Hepatocyte (in vitro differentiated cells): ENCODE measurements around the gene COX4I1. TPM values are rescaled to one million over a fixed set of nuclear protein-coding genes. Genes with fewer than 3 reads are reported as not detected.

ENCODE experiments used
- DNase-seq: peaks from one replicate; pipeline ENCODE4 v3.0.0-alpha.2; 2016; ENCODE audit warnings: low spot score
- H2AFZ ChIP-seq: fragments of 200-600 bp; sonication (generic); 2 replicates; pipeline ENCODE4 v1.6.0; 2016; ENCODE audit warnings: antibody characterized with exemption, mild to moderate bottlenecking
- H3K27ac ChIP-seq: fragments of 200-600 bp; sonication (generic); 2 replicates; pipeline ENCODE4 v1.5.1; 2016; ENCODE audit warnings: mild to moderate bottlenecking
- H3K27me3 ChIP-seq: fragments of 200-600 bp; sonication (generic); 2 replicates; pipeline ENCODE4 v1.6.1; 2016
- H3K36me3 ChIP-seq: fragments of 200-600 bp; sonication (generic); replicated peaks from 2 replicates; pipeline ENCODE4 v1.5.1; 2016; ENCODE audit warnings: low read depth; ENCODE audit not compliant: insufficient read depth
- H3K4me1 ChIP-seq: fragments of 200-600 bp; sonication (generic); 2 replicates; pipeline ENCODE4 v1.5.1; 2016; ENCODE audit warnings: mild to moderate bottlenecking, moderate library complexity; ENCODE audit not compliant: insufficient read depth
- H3K4me2 ChIP-seq: fragments of 200-600 bp; sonication (generic); 2 replicates; pipeline ENCODE4 v1.6.0; 2016
- H3K4me3 ChIP-seq: fragments of 200-600 bp; sonication (generic); 2 replicates; pipeline ENCODE4 v1.5.1; 2016; ENCODE audit warnings: mild to moderate bottlenecking
- H3K79me2 ChIP-seq: fragments of 200-600 bp; sonication (generic); 2 replicates; pipeline ENCODE4 v1.6.0; 2017; ENCODE audit warnings: mild to moderate bottlenecking
- H3K9me2 ChIP-seq: fragments of 200-600 bp; sonication (generic); replicated peaks from 2 replicates; pipeline ENCODE4 v1.6.0; 2017; ENCODE audit warnings: mild to moderate bottlenecking; ENCODE audit not compliant: insufficient read depth
- H3K9me3 ChIP-seq: fragments of 200-600 bp; sonication (generic); 2 replicates; pipeline ENCODE4 v1.5.1; 2016; ENCODE audit warnings: low read depth, mild to moderate bottlenecking
- H4K20me1 ChIP-seq: fragments of 200-600 bp; sonication (generic); 2 replicates; pipeline ENCODE4 v1.6.0; 2016; ENCODE audit warnings: mild to moderate bottlenecking; ENCODE audit not compliant: insufficient read depth, poor library complexity, severe bottlenecking
- CTCF ChIP-seq: fragments of 200-600 bp; sonication (generic); IDR thresholded peaks from 2 replicates; pipeline ENCODE4 v1.5.1; 2016; ENCODE audit warnings: antibody characterized with exemption, mild to moderate bottlenecking; ENCODE audit not compliant: poor library complexity
- EZH2 ChIP-seq: fragments of 200-600 bp; sonication (generic); IDR thresholded peaks from 2 replicates; pipeline ENCODE4 v1.6.1; 2016; ENCODE audit warnings: antibody characterized with exemption, mild to moderate bottlenecking, borderline replicate concordance
- EZH2phosphoT487 ChIP-seq: fragments of 200-600 bp; sonication (generic); IDR thresholded peaks from one replicate; pipeline ENCODE4 v1.6.1; 2018; ENCODE audit warnings: antibody characterized with exemption, mild to moderate bottlenecking, low read depth, moderate library complexity; ENCODE audit not compliant: unreplicated experiment, severe bottlenecking
- WGBS: methylation state at CpG from one replicate; pipeline ENCODE4 v1.1.6; 2016; ENCODE audit warnings: low lambda C conversion rate; ENCODE audit errors: missing lambda C conversion rate; 5-methylcytosine and 5-hydroxymethylcytosine counted together
- polyA plus RNA-seq: library from polyadenylated mRNA; unstranded; fragments of >200 nt; fragmentation: Nextera tagmentation; extraction: Ambion mirVana; gene quantifications from 2 replicates; pipeline ENCODE4 v1.2.1, GENCODE V29; 2016
- total RNA-seq: library from RNA; depleted of rRNA; stranded (reverse); fragments of >200 nt; gene quantifications from 2 replicates; pipeline ENCODE4 v1.2.3, GENCODE V29; 2014

COX4I1 gene
- total and polyA plus RNA-seq, 2 experiments from 2014 or later = 449 to 655 TPM

DNA sequence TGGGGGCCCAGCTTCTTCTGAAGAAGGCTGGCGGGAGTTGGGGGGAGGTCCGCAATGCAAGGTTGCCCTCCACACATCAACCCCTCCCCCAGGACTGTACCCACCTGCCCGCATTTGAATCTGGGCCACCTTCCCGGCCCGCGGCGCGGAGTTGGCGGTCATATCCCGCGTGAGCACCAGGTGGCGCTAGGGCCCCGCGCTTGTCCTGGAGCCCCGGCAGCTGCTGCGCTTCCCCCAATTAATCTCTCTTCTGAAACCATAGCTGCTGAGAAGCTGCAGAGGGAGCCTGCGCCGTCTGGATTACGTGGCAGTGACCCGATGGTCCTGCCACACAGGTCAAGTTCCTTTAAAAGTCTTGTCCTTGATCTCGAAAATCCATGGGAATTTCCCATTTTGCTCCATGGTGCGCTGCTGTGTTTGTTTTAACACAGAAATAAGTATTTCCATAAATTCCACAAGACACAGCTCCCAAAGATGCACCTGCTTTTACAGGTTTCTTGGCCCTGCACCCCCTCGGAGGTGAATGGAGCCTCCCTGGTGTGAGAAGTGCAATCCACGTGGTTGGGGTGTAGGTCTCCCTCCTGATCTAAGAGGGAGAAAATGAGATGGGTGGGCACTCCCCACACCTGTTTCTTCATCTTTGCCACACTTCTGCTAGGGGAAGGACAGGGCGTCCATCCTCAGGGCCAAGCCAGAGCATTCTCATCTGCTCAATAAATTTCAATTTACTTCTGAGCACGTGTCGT is 22.1 kb downstream of the COX4I1 start:
- peak; percentile 91 for DNase-seq
- no peak overlapping the region for H3K4me2 ChIP-seq
- 14% methylated on average over 26 of the region's 27 CpGs for WGBS

GRCh38 chr16:85822145-85822544 is 22.6 kb downstream of the COX4I1 start:
- Histone ChIP-seq H3K36me3 (no peaks in the 10 kb centered on the region), H3K4me3 (no peak overlapping the region), H3K4me1 (peaks cover 7% of the 10 kb centered on the region), H3K4me2 (no peak overlapping the region), H4K20me1 (no peaks in the 10 kb centered on the region), H3K27ac (peak overlapping the region; percentile 65), H3K9me3 (no peaks in the 10 kb centered on the region), H3K79me2 (no peaks in the 10 kb centered on the region), H3K9me2 (no peaks in the 10 kb centered on the region), H2AFZ (no peak overlapping the region), H3K27me3 (no peaks in the 10 kb centered on the region)
- TF ChIP-seq EZH2phosphoT487 (no peak), CTCF (no peak), EZH2 (no peak)
- 92% methylated on average over 12 of the region's 12 CpGs for WGBS
- DNase-seq = no peak

More for the DNA sequence above, 22.1 kb downstream of the COX4I1 start:
- no peaks in the 10 kb centered on the region for H3K9me2 ChIP-seq
- H4K20me1 ChIP-seq = no peaks in the 10 kb centered on the region
- H3K4me1 ChIP-seq = peaks cover 7% of the 10 kb centered on the region
- H3K36me3 ChIP-seq = no peaks in the 10 kb centered on the region
- no peak overlapping the region for H2AFZ ChIP-seq
- TF ChIP-seq EZH2phosphoT487 (no peak), CTCF (peak; percentile 98)
- no peaks in the 10 kb centered on the region for H3K9me3 ChIP-seq
- H3K27ac ChIP-seq = peak overlapping the region; percentile 65
- H3K27me3 ChIP-seq = no peaks in the 10 kb centered on the region
- H3K4me3 ChIP-seq = no peak overlapping the region
- no peaks in the 10 kb centered on the region for H3K79me2 ChIP-seq

- 96% methylated on average over 1 of the region's 1 CpG for WGBS
These were observed 23.9 kb downstream of the COX4I1 start for GRCh38 chr16:85823328-85823920.

More at GRCh38 chr16:85823328-85823920, 23.9 kb downstream of the COX4I1 start:
- Histone ChIP-seq H3K9me3 (no peaks in the 10 kb centered on the region), H2AFZ (no peak overlapping the region), H3K4me3 (no peak overlapping the region), H3K9me2 (no peaks in the 10 kb centered on the region), H3K27me3 (no peaks in the 10 kb centered on the region), H3K79me2 (no peaks in the 10 kb centered on the region), H3K4me1 (peaks cover 7% of the 10 kb centered on the region), H3K4me2 (no peak overlapping the region), H4K20me1 (no peaks in the 10 kb centered on the region), H3K36me3 (no peaks in the 10 kb centered on the region), H3K27ac (no peak overlapping the region)
- TF ChIP-seq EZH2 (no peak), EZH2phosphoT487 (no peak), CTCF (no peak)
- DNase-seq = no peak
